Peyer's patch (tissue), 4 donors: Measurements from ENCODE around the gene ZNF827. TPM values are rescaled to one million over a fixed set of nuclear protein-coding genes. Genes with fewer than 3 reads are reported as not detected.

Experiments
- DNase-seq, 3 donors: peaks; one replicate each; pipeline ENCODE4 v3.0.0-alpha.2; 2017 to 2019
- H3K27ac ChIP-seq, 4 donors: fragments of 200-600 bp; sonication (generic); one replicate each; pipeline ENCODE4 v1.5.1; 2016 to 2019
- H3K27me3 ChIP-seq, 2 donors: fragments of 200-600 bp; sonication (generic); one replicate each; pipeline ENCODE4 v1.5.1; 2019
- H3K36me3 ChIP-seq, 3 donors: fragments of 200-600 bp; sonication (generic); one replicate each; pipeline ENCODE4 v1.5.1; 2016 to 2019
- H3K4me1 ChIP-seq, 4 donors: fragments of 200-600 bp; sonication (generic); one replicate each; pipeline ENCODE4 v1.5.1; 2016 to 2019
- H3K4me3 ChIP-seq, 4 donors: fragments of 200-600 bp; sonication (generic); 1 replicate in 3 of 4; 2 replicates in 1 of 4; pipeline ENCODE4 v1.5.1; 2016 to 2019; ENCODE audit warnings: mild to moderate bottlenecking in 1 of 4
- H3K9me3 ChIP-seq, 4 donors: fragments of 200-600 bp; sonication (generic); one replicate each; pipeline ENCODE4 v1.5.1; 2016 to 2019; ENCODE audit warnings: mild to moderate bottlenecking in 1 of 4
- CTCF ChIP-seq, 6 experiments: fragments of 450-650 bp in 4 of 6; fragments of 200-600 bp in 2 of 6; sonication (generic) in 1 of 6; IDR thresholded peaks; one replicate each; pipeline ENCODE4 v1.5.1; 2017 to 2019; ENCODE audit warnings: antibody characterized with exemption in 6 of 6, mild to moderate bottlenecking in 3 of 6, moderate library complexity in 1 of 6
- POLR2A ChIP-seq, 2 donors: fragments of 450-650 bp; IDR thresholded peaks; one replicate each; pipeline ENCODE4 v1.5.1; 2017; ENCODE audit warnings: antibody characterized with exemption in 2 of 2, mild to moderate bottlenecking in 2 of 2, moderate library complexity in 2 of 2
- total RNA-seq, 4 donors: library from RNA; depleted of rRNA; stranded (reverse); fragments of >200 nt; gene quantifications; one replicate each; pipeline ENCODE4 v1.1.0, GENCODE V29; 2016

ZNF827 gene
- total RNA-seq, 4 donors from 2014 or later: 46.3 to 206 (median 60.5) TPM

- Histone ChIP-seq H3K27me3 (no peaks in the 10 kb centered on the region), H3K9me3 (no peaks in the 10 kb centered on the region), H3K4me3 (no peak overlapping the region), H3K27ac (no peak overlapping the region), H3K4me1 (no peaks in the 10 kb centered on the region), H3K36me3 (peaks cover 0 to 15% (median 0%) of the 10 kb centered on the region in 3 donors)
- no peak for DNase-seq
- TF ChIP-seq POLR2A (IDR thresholded peaks at IDR 0.05) (no peak), CTCF (IDR thresholded peaks at IDR 0.05) (no peak)
These were observed 182.4 kb downstream of the ZNF827 start for GRCh38 chr4:145756244-145756643.

DNA sequence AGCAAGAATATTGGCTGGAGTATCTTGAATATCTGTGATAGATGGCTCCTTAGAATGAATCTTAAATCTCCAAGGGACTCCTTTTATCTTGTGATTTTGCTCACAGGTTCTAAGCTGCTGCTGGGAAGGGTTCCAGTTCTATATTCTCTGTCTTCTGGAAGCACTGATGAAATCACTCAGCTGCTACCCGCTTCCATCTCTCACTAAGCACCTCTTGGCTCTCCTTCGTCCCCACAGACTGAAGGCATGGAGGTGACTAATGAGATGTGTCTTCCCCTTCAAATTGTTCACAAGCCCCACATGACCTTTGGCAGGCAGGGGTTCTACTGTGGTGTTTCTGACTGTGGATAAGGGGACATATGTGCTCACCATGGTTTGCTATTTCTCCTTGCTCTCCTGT is 182.8 kb downstream of the ZNF827 start:
- Histone ChIP-seq H3K27ac (no peak overlapping the region), H3K4me1 (no peaks in the 10 kb centered on the region), H3K9me3 (no peaks in the 10 kb centered on the region), H3K4me3 (no peak overlapping the region), H3K36me3 (peaks cover 0 to 11% (median 0%) of the 10 kb centered on the region in 3 donors), H3K27me3 (no peaks in the 10 kb centered on the region)
- TF ChIP-seq POLR2A (IDR thresholded peaks at IDR 0.05) (no peak), CTCF (IDR thresholded peaks at IDR 0.05) (no peak)
- DNase-seq: no peak

DNA sequence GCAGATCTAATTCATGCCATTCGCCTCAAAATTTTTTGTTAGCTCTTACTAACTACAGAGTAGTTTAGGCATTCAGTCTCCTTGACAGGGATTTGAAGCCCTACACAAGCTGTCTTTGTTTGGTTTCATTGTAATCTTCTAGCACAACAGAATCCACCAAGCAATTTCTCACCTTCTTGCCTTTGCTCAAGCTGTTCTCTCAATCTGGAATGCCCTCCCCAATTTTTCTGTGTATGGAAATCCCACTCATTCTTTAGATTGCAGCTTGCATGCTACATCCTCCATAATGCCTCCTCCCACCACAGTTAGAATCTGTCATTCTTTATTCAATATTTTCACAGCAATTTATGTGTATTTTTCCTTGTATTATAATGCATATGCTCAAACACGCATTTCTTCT is 195.0 kb downstream of the ZNF827 start:
- no peak for DNase-seq
- Histone ChIP-seq H3K9me3 (no peaks in the 10 kb centered on the region), H3K4me3 (no peak overlapping the region), H3K4me1 (no peaks in the 10 kb centered on the region), H3K27ac (no peak overlapping the region), H3K27me3 (no peaks in the 10 kb centered on the region), H3K36me3 (no peaks in the 10 kb centered on the region)
- TF ChIP-seq POLR2A (IDR thresholded peaks at IDR 0.05): no peak
- TF ChIP-seq CTCF (IDR thresholded peaks at IDR 0.05): no peak

DNA sequence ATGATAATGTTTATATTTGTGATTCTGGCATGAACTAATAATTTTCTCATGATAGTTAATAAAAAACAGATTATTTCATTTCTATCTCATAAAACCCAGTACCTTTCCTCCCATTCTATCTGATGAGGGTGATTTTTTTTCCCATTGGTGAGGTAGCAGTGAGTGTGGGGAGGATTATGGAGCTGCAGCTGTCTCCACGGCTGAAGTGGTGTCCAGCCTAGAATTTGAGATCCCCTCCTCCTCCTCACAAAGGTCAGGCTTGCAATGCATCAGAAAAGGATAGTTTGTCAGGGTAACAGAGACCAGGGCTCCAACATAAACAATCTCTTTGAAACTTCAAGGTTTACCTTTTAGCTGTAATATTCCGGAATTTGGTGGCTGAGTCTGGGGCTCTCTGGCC is 197.8 kb downstream of the ZNF827 start:
- no peak overlapping the region for H3K4me3 ChIP-seq
- no peak for DNase-seq
- no peak overlapping the region for H3K27ac ChIP-seq
- peaks cover 0 to 8% (median 0%) of the 10 kb centered on the region in 4 donors for H3K4me1 ChIP-seq
- H3K9me3 ChIP-seq: no peaks in the 10 kb centered on the region
- TF ChIP-seq POLR2A (IDR thresholded peaks at IDR 0.05) (no peak), CTCF (IDR thresholded peaks at IDR 0.05) (no peak)
- H3K36me3 ChIP-seq: no peaks in the 10 kb centered on the region
- no peaks in the 10 kb centered on the region for H3K27me3 ChIP-seq

GRCh38 chr4:145739845-145740244 is 198.8 kb downstream of the ZNF827 start:
- Histone ChIP-seq H3K4me1 (peaks cover 0 to 10% (median 0%) of the 10 kb centered on the region in 4 donors), H3K27ac (no peak overlapping the region), H3K27me3 (no peaks in the 10 kb centered on the region), H3K4me3 (no peak overlapping the region), H3K36me3 (no peaks in the 10 kb centered on the region), H3K9me3 (no peaks in the 10 kb centered on the region)
- peak in 1 of 3 donors; percentile 66 for DNase-seq
- TF ChIP-seq POLR2A (IDR thresholded peaks at IDR 0.05): no peak
- no peak for TF ChIP-seq CTCF (IDR thresholded peaks at IDR 0.05)
